ACC112 (cell line): ENCODE data around the gene PFKM.
A peak's percentile ranks its signal among the peaks of the same experiment; 100 is the strongest.
"Not testable (repeated sequence)": the region's sequence is repeated elsewhere in the genome, so short reads cannot be mapped to it uniquely, and the experiment has no call there.

Source experiments
- H2AFZ ChIP-seq: fragments of 200-600 bp; sonication (generic); one replicate; pipeline ENCODE4 v1.6.0; 2017; ENCODE audit warnings: antibody characterized with exemption, low read length; ENCODE audit not compliant: unreplicated experiment
- H3K27ac ChIP-seq: fragments of 200-600 bp; sonication (generic); 2 replicates; pipeline ENCODE4 v1.5.1; 2014; ENCODE audit warnings: low read depth, mild to moderate bottlenecking, antibody characterized with exemption, low read length, moderate library complexity
- H3K27me3 ChIP-seq: fragments of 200-600 bp; sonication (generic); 2 replicates; pipeline ENCODE4 v1.6.1; 2014; ENCODE audit warnings: mild to moderate bottlenecking, antibody characterized with exemption, low read length, moderate library complexity, mixed read lengths; ENCODE audit not compliant: insufficient read depth
- H3K36me3 ChIP-seq: fragments of 200-600 bp; sonication (generic); 2 replicates; pipeline ENCODE4 v1.6.1; 2016; ENCODE audit warnings: mild to moderate bottlenecking, antibody characterized with exemption, low read length, moderate library complexity, mixed read lengths; ENCODE audit not compliant: insufficient read depth
- H3K4me1 ChIP-seq: fragments of 200-600 bp; sonication (generic); one replicate; pipeline ENCODE4 v1.6.1; 2016; ENCODE audit warnings: low read length, mixed read lengths; ENCODE audit not compliant: insufficient read depth, unreplicated experiment, control insufficient read depth
- H3K4me3 ChIP-seq: fragments of 200-600 bp; sonication (generic); 2 replicates; pipeline ENCODE4 v1.5.1; 2014; ENCODE audit warnings: mild to moderate bottlenecking, low read depth, low read length
- H3K79me2 ChIP-seq: fragments of 200-600 bp; sonication (generic); one replicate; pipeline ENCODE4 v1.6.0; 2016; ENCODE audit warnings: low read length; ENCODE audit not compliant: control insufficient read depth, unreplicated experiment, insufficient read depth

Gene PFKM

GRCh38 chr12:48129376-48129775 lies 10.2 kb downstream of the PFKM start:
- Histone ChIP-seq H3K36me3 (peaks cover 51% of the 10 kb centered on the region), H3K4me3 (no peak overlapping the region), H3K79me2 (peaks cover 4% of the 10 kb centered on the region), H3K27ac (no peak overlapping the region), H3K4me1 (no peaks in the 10 kb centered on the region), H3K27me3 (no peaks in the 10 kb centered on the region), H2AFZ (no peak overlapping the region)

- H2AFZ ChIP-seq = no peak overlapping the region
- H3K36me3 ChIP-seq = peaks cover 41% of the 10 kb centered on the region
- H3K4me1 ChIP-seq = no peaks in the 10 kb centered on the region
- H3K27me3 ChIP-seq = no peaks in the 10 kb centered on the region
- no peak overlapping the region for H3K4me3 ChIP-seq
- peaks cover 4% of the 10 kb centered on the region for H3K79me2 ChIP-seq
- no peak overlapping the region for H3K27ac ChIP-seq
Observed at GRCh38 chr12:48131517-48131916, 12.4 kb downstream of the PFKM start.

- no peaks in the 10 kb centered on the region for H3K27me3 ChIP-seq
- peaks cover 31% of the 10 kb centered on the region for H3K36me3 ChIP-seq
Observed at GRCh38 chr12:48132826-48133225, 13.7 kb downstream of the PFKM start.

GRCh38 chr12:48135027-48135426 lies 15.9 kb downstream of the PFKM start:
- Histone ChIP-seq H3K36me3 (peaks cover 19% of the 10 kb centered on the region), H3K27ac (no peak overlapping the region), H3K4me1 (no peaks in the 10 kb centered on the region), H3K79me2 (no peaks in the 10 kb centered on the region), H3K27me3 (no peaks in the 10 kb centered on the region), H3K4me3 (no peak overlapping the region), H2AFZ (no peak overlapping the region)

More at GRCh38 chr12:48132826-48133225, 13.7 kb downstream of the PFKM start:
- Histone ChIP-seq H3K4me1 (no peaks in the 10 kb centered on the region), H3K4me3 (no peak overlapping the region), H3K79me2 (peaks cover 4% of the 10 kb centered on the region), H3K27ac (no peak overlapping the region), H2AFZ (no peak overlapping the region)

- no peak overlapping the region for H3K27ac ChIP-seq
- H2AFZ ChIP-seq = no peak overlapping the region
- no peaks in the 10 kb centered on the region for H3K79me2 ChIP-seq
- no peaks in the 10 kb centered on the region for H3K4me1 ChIP-seq
- peaks cover 6% of the 10 kb centered on the region; the same call in 1 of the 2 replicates for H3K36me3 ChIP-seq
- H3K4me3 ChIP-seq = no peak overlapping the region
- H3K27me3 ChIP-seq = no peaks in the 10 kb centered on the region
Observed at GRCh38 chr12:48142818-48143674, 23.9 kb downstream of the PFKM start.

- no peaks in the 10 kb centered on the region for H3K4me1 ChIP-seq
- no peak overlapping the region for H2AFZ ChIP-seq
- H3K36me3 ChIP-seq = peaks cover 8% of the 10 kb centered on the region
- no peaks in the 10 kb centered on the region for H3K27me3 ChIP-seq
- no peak overlapping the region for H3K27ac ChIP-seq
- no peaks in the 10 kb centered on the region for H3K79me2 ChIP-seq
- H3K4me3 ChIP-seq = no peak overlapping the region
Observed at GRCh38 chr12:48143898-48144297, 24.7 kb downstream of the PFKM start.

GRCh38 chr12:48145981-48146380 lies 26.8 kb downstream of the PFKM start:
- H3K4me1 ChIP-seq = no peaks in the 10 kb centered on the region
- H3K4me3 ChIP-seq = no peak overlapping the region
- H3K36me3 ChIP-seq = peaks cover 22% of the 10 kb centered on the region
- no peaks in the 10 kb centered on the region for H3K79me2 ChIP-seq
- H2AFZ ChIP-seq = no peak overlapping the region
- no peaks in the 10 kb centered on the region for H3K27me3 ChIP-seq
- no peak overlapping the region for H3K27ac ChIP-seq

GRCh38 chr12:48151103-48151771 lies 32.1 kb downstream of the PFKM start:
- peaks cover 8% of the 10 kb centered on the region for H3K79me2 ChIP-seq
- H3K36me3 ChIP-seq = peaks cover 19% of the 10 kb centered on the region
- no peaks in the 10 kb centered on the region for H3K4me1 ChIP-seq
- H3K27me3 ChIP-seq = no peaks in the 10 kb centered on the region
- no peak overlapping the region for H3K27ac ChIP-seq
- H2AFZ ChIP-seq = no peak overlapping the region
- H3K4me3 ChIP-seq = no peak overlapping the region

- not testable (repeated sequence) for H3K79me2 ChIP-seq, H3K4me3 ChIP-seq, H3K27me3 ChIP-seq, H3K4me1 ChIP-seq, H3K36me3 ChIP-seq, H2AFZ ChIP-seq, H3K27ac ChIP-seq
Observed at GRCh38 chr12:48155786-48156185, 36.6 kb downstream of the PFKM start.

GRCh38 chr12:48156652-48157017 lies 37.5 kb downstream of the PFKM start:
- H3K79me2 ChIP-seq = peaks cover 9% of the 10 kb centered on the region
- H3K4me3 ChIP-seq = peak overlapping the region; percentile 90
- no peak overlapping the region for H3K27ac ChIP-seq
- H2AFZ ChIP-seq = no peak overlapping the region
- H3K4me1 ChIP-seq = peaks cover 6% of the 10 kb centered on the region
- H3K36me3 ChIP-seq = no peaks in the 10 kb centered on the region
- no peaks in the 10 kb centered on the region for H3K27me3 ChIP-seq
